NCI-H2196 (cell line): Measurements from ENCODE around the gene UBE2L3.
"Not testable (repeated sequence)": the region's sequence is repeated elsewhere in the genome, so short reads cannot be mapped to it uniquely, and the experiment has no call there.

Source experiments
- DNase-seq: peaks from one replicate; lab custom pipeline; 2025; ENCODE audit not compliant: unreplicated experiment; lab: John Stamatoyannopoulos, UW

Gene UBE2L3

GRCh38 chr22:21642584-21643448, 75.3 kb downstream of the UBE2L3 start:
- DNase-seq: peak; percentile 52

- DNase-seq: no peak
Measured at GRCh38 chr22:21643533-21644357, 76.2 kb downstream of the UBE2L3 start.

- not testable (repeated sequence) for DNase-seq
Measured at GRCh38 chr22:21645513-21645912, 78.0 kb downstream of the UBE2L3 start.

GRCh38 chr22:21646608-21647590, 79.4 kb downstream of the UBE2L3 start:
- peak; percentile 64 for DNase-seq

- DNase-seq: no peak
Measured at GRCh38 chr22:21650280-21650679, 82.8 kb downstream of the UBE2L3 start.

- DNase-seq: no peak
Measured at GRCh38 chr22:21650823-21651520, 83.5 kb downstream of the UBE2L3 start.

GRCh38 chr22:21651521-21652009, 84.1 kb downstream of the UBE2L3 start:
- DNase-seq: no peak

- peak; percentile 64 for DNase-seq
Measured at GRCh38 chr22:21652010-21652546, 84.6 kb downstream of the UBE2L3 start.

- no peak for DNase-seq
Measured at GRCh38 chr22:21652547-21653545, 85.3 kb downstream of the UBE2L3 start.

GRCh38 chr22:21657020-21657359, 89.5 kb downstream of the UBE2L3 start:
- no peak for DNase-seq

- DNase-seq: peak; percentile 70
Measured at GRCh38 chr22:21657360-21658032, 90.0 kb downstream of the UBE2L3 start.

GRCh38 chr22:21659864-21660525, 92.5 kb downstream of the UBE2L3 start:
- no peak for DNase-seq

- no peak for DNase-seq
Measured at GRCh38 chr22:21660904-21661303, 93.4 kb downstream of the UBE2L3 start.

GRCh38 chr22:21661991-21662390, 94.5 kb downstream of the UBE2L3 start:
- no peak for DNase-seq

GRCh38 chr22:21663738-21664137, 96.2 kb downstream of the UBE2L3 start:
- no peak for DNase-seq

- DNase-seq: no peak
Measured at GRCh38 chr22:21665047-21665851, 97.7 kb downstream of the UBE2L3 start.

GRCh38 chr22:21666786-21667185, 99.3 kb downstream of the UBE2L3 start:
- no peak for DNase-seq
